ENCODE measurements around the gene CDK5RAP3. TPM values are rescaled to one million over a fixed set of nuclear protein-coding genes. Genes with fewer than 3 reads are reported as not detected.

CDK5RAP3 gene
- total and polyA plus RNA-seq, 2 of the 13 experiments (the other 11 are each of a cell fraction or from before 2014, with no cell fraction given), result 128 to 154 TPM

DNA sequence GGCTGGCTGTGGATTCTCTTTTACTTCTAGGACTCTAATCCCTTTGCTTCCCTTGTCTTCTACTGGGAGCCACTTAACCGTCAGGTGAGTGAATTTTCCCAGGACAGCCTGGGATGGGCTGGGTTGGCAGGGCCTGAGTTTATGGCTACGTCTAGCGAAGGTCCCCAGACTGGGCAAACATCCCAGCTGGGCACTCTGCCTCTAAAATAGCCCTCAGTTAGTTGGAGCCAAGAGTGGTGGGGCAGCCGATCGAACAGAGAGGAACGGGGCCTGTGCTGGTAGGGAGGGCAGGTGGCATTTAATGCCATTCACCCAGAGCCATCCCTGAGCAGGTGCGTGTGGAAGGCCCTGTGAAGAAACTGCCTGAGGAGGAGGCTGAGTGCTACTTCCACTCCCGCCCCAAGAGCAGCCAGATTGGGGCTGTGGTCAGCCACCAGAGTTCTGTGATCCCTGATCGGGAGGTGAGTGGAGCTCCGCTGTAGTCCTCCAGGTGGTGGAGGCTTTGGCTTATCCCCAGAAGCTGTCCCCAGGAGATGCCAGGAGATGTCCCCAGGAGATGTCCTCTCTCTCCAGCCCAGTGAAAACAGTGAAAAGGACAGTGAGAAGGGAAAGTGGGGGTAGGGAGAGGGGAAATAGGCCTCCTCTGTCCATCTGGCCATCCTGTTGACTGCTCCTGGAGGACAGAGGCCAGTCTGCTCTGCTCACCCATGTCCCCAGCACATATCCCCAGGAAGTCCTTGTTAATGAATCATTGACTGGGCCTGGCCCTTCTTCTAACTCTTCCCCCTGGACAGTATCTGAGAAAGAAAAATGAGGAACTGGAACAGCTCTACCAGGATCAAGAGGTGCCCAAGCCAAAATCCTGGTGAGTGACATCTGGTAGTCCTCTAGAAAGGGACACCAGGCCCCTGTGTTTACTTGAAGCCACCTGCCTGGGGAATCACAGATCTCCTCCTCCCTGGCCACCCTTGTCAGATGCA, 25.1 kb upstream of the CDK5RAP3 start:
- WGBS (ENCODE audit: low lambda C conversion rate), result 95% methylated on average over 10 of the region's 10 CpGs
- no peaks in the 10 kb centered on the region for H3K9me3 ChIP-seq (ENCODE audit: low read length)
- DNase-seq (ENCODE audit: low spot score) (no peak), FAIRE-seq (no peak), ATAC-seq (no peak; the same call in 2 of the 3 replicates)
- H3K27ac ChIP-seq (ENCODE audit: extremely low read length, insufficient read depth, low read length), result peak overlapping the region; percentile 55
- POLR2A ChIA-PET, result interaction anchor here (0.6 to 2.1 kb wide), 3 partner anchors 25 to 73 kb away, joined by 3 to 31 read pairs (median 3); partner anchors contain the start of genes CDK5RAP3 and SP2
- CTCF ChIA-PET (ENCODE audit: low intra/inter-chr PET ratio, low total read pairs), result interaction anchor here (1.6 kb wide), 1 partner anchor 25 kb away, joined by 11 read pairs; the partner anchor contains the start of gene CDK5RAP3
- H3K79me2 ChIP-seq (ENCODE audit: insufficient read depth, low read length), result peaks cover 20% of the 10 kb centered on the region
- no peaks in the 10 kb centered on the region for H3K27me3 ChIP-seq (ENCODE audit: control insufficient read depth in 1 of 2, insufficient read depth in 2 of 2, low read length in 2 of 2)
- no peak overlapping the region for H2AFZ ChIP-seq (ENCODE audit: low read length)
- H3K4me3 ChIP-seq (replicated peaks in 1 of 3; ENCODE audit: insufficient read depth in 1 of 3, low read depth in 2 of 3, low read length in 3 of 3), result no peak overlapping the region
- peaks cover 6 to 42% of the 10 kb centered on the region in 2 experiments for H3K36me3 ChIP-seq (replicated peaks in 1 of 2; ENCODE audit: control insufficient read depth in 1 of 2, insufficient read depth in 2 of 2, low read length in 2 of 2)
- in situ Hi-C loops (cut with HindIII; ENCODE audit: extremely low pct_ligation_motif_present, low pct_unique_long_range_greater_than_20kb), result no loop called here
- no peaks in the 10 kb centered on the region for H4K20me1 ChIP-seq (ENCODE audit: insufficient read depth, low read length)
- intact Hi-C loops (cut with micrococcal nuclease; ENCODE audit: unreplicated experiment), result no loop called here
- BruUV-seq (replicated peaks), result no TSS peak
- peak overlapping the region; percentile 23 for H3K4me2 ChIP-seq (ENCODE audit: low read depth, low read length)
- H3K4me1 ChIP-seq (ENCODE audit: insufficient read depth, low read length), result peaks cover 92% of the 10 kb centered on the region
- H3K9ac ChIP-seq (ENCODE audit: insufficient read depth, low read depth, low read length), result peak overlapping the region; percentile 14
- no peak for TF ChIP-seq FOXC1 (CRISPR knock-in tag; IDR thresholded peaks at IDR 0.05; ENCODE audit: borderline replicate concordance)
- TF ChIP-seq ZNF496 (CRISPR knock-in tag; IDR thresholded peaks at IDR 0.05; ENCODE audit: insufficient replicate concordance), result no peak
- peak; percentile 13 for TF ChIP-seq TEAD3 (CRISPR knock-in tag; optimal IDR thresholded peaks at IDR 0.05; ENCODE audit: borderline replicate concordance)
- TF ChIP-seq, protein P1, sequence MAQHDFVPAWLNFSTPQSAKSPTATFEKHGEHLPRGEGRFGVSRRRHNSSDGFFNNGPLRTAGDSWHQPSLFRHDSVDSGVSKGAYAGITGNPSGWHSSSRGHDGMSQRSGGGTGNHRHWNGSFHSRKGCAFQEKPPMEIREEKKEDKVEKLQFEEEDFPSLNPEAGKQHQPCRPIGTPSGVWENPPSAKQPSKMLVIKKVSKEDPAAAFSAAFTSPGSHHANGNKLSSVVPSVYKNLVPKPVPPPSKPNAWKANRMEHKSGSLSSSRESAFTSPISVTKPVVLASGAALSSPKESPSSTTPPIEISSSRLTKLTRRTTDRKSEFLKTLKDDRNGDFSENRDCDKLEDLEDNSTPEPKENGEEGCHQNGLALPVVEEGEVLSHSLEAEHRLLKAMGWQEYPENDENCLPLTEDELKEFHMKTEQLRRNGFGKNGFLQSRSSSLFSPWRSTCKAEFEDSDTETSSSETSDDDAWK (CRISPR knock-in tag; IDR thresholded peaks at IDR 0.05), result no peak
- no peak for TF ChIP-seq FOXJ3 (CRISPR knock-in tag; IDR thresholded peaks at IDR 0.05; ENCODE audit: borderline replicate concordance)
- no peak for TF ChIP-seq SMAD1 (CRISPR knock-in tag; IDR thresholded peaks at IDR 0.05; ENCODE audit: borderline replicate concordance, low read depth)
- no peak for TF ChIP-seq ZNF547 (CRISPR knock-in tag; IDR thresholded peaks at IDR 0.05)
- TF ChIP-seq, protein P2, sequence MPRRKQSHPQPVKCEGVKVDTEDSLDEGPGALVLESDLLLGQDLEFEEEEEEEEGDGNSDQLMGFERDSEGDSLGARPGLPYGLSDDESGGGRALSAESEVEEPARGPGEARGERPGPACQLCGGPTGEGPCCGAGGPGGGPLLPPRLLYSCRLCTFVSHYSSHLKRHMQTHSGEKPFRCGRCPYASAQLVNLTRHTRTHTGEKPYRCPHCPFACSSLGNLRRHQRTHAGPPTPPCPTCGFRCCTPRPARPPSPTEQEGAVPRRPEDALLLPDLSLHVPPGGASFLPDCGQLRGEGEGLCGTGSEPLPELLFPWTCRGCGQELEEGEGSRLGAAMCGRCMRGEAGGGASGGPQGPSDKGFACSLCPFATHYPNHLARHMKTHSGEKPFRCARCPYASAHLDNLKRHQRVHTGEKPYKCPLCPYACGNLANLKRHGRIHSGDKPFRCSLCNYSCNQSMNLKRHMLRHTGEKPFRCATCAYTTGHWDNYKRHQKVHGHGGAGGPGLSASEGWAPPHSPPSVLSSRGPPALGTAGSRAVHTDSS (CRISPR knock-in tag; conservative IDR thresholded peaks at IDR 0.05), result no peak
- TF ChIP-seq JDP2 (CRISPR knock-in tag; IDR thresholded peaks at IDR 0.05; ENCODE audit: borderline replicate concordance), result no peak
- TF ChIP-seq FOXA3 (CRISPR knock-in tag; IDR thresholded peaks at IDR 0.05), result no peak
- no peak for TF ChIP-seq CHD2 (IDR thresholded peaks at IDR 0.05; ENCODE audit: low read depth, low read length)
- TF ChIP-seq ZFP41 (CRISPR knock-in tag; IDR thresholded peaks at IDR 0.05; ENCODE audit: borderline replicate concordance), result peak; percentile 23; the same call in 1 of the 2 replicates
- no peak for TF ChIP-seq XRCC5 (optimal IDR thresholded peaks at IDR 0.05; ENCODE audit: low read length)
- TF ChIP-seq GABPA (IDR thresholded peaks at IDR 0.05; ENCODE audit: low read depth, low read length), result no peak
- TF ChIP-seq GABPA (CRISPR knock-in tag; IDR thresholded peaks at IDR 0.05; ENCODE audit: low read depth), result peak; percentile 44; the same call in 1 of the 2 replicates
- TF ChIP-seq ZNF788 (CRISPR knock-in tag; IDR thresholded peaks at IDR 0.05; ENCODE audit: borderline replicate concordance), result 0 out of 2 replicates have a peak, but pooled peaks have one; percentile 13
